NCI-H460 (cell line): ENCODE results near the gene VSTM4. TPM values are rescaled to one million over a fixed set of nuclear protein-coding genes. Genes with fewer than 3 reads are reported as not detected.

Source experiments
- DNase-seq: peaks from one replicate; pipeline ENCODE4 v3.0.0-alpha.2; 2016; ENCODE audit warnings: low read depth; ENCODE audit errors: extremely low read depth
- total RNA-seq: library from RNA; depleted of rRNA; stranded (reverse); fragments of >200 nt; shearing (Covaris generic); gene quantifications from 2 replicates; pipeline ENCODE4 v1.2.3, GENCODE V29; 2014

Gene VSTM4
- total RNA-seq, 1 experiment from 2014 or later: not detected

DNA sequence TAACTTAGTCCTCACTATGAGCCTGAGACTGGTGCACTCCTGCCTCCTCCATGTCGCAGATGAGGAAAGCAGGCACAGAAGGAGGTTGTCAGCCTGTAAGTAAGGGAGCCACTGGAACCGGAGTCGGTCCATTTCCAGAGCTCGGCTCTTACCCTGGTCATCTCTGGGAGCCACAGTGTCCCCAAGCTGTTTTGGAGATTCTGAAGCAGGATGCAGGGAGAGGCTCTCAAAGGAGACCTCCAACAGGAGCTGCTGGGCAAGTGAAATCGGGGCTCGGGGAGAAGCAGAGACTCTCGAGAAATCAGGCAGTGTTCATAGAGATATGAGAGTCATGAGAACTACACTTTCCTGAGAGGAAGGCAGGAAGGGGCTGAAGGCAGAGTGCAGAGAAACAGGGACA is 39.0 kb downstream of the VSTM4 start:
- DNase-seq: no peak

DNA sequence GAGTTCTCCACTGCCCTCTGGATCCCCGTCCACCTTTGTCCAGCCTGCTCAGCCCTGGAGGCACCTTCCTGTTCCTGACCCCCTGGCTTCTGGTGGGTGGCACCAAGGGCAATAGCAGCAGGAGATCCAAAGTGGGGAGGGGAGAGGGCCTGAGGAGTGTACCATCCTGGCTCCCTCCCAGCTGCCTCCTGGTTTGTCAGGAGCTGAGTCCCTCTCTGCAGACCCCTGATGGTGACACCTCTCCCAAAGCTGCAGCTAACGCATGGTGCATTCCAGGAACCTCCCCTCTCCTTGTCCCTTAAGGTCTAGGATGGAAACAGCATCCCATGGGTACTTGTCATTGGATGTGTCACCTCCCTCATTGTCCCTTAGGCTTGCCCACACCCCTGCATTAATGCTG is 39.6 kb downstream of the VSTM4 start:
- DNase-seq: no peak

DNA sequence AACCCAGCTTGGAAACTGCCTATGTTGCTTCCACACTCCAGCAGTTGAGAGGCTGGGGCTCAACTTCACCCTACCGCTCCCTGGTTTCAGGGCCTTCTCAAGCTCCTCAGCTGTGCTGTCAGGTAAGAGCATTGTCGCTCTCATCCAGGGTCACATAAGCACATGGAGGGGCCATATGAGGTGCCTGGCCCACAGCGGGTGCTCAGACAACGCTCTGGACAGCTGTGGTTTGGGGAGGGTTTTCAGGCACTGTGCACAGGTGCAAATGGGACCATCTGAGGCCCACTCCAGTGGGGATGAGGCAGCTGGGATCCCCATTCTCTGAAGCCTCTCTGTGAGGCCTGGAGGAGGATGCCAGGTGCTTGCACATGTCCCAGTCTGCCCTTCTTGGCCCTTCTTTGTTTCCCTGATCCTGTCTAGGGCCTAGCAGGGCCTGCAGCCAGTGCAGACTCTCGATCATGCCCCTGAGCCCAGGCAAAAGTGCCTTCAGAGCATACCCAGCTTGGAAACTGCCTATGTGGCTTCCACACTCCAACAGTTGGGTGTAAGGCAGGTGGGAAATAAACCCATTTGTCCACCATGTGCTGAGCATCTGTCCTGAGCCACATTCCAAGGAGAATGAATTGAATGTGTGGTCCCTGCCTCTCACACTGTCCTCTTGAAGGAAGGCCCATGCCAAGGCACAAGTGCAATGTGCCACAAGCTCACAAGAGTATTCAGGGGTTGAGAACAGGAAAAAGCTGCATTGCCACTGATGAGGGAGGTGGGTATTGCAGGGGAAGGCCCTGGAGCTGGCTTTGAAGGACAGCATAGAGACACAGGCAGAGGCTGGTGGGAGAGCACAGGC is 40.3 kb downstream of the VSTM4 start:
- DNase-seq: no peak

DNA sequence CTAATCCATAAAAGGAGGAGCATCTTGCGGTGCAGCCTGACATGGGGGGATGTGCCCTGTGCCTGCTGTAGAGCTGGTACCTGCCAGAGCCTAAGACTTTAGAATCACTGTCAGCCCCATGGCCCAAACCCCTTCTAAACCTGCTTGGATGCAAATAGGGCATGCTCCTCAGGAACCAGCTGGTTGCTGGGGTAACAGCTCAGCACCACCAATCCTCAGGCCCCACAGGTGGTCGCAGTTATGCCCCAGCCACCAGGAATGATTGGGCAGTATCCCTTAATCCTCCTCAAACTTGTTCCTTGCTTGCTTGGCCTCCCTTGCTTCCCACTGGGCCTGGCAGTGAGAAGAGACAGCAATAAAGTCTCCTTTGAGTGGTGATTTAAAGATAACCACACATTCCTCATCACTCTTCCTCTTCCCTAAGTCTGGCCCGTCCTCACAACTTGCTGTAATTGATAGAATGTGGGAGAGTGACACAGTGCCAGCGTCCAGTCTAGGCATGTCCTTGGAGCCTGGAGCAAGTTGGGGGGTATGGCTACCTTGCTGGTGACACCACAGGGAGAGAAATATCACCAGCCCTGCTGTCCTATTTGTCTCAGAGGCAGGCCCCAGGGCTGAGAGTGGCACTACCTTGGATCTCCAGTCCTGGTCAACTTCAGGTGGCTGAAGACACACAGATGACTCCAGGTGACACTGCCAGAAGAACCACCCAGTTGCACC is 43.0 kb downstream of the VSTM4 start:
- DNase-seq: no peak

DNA sequence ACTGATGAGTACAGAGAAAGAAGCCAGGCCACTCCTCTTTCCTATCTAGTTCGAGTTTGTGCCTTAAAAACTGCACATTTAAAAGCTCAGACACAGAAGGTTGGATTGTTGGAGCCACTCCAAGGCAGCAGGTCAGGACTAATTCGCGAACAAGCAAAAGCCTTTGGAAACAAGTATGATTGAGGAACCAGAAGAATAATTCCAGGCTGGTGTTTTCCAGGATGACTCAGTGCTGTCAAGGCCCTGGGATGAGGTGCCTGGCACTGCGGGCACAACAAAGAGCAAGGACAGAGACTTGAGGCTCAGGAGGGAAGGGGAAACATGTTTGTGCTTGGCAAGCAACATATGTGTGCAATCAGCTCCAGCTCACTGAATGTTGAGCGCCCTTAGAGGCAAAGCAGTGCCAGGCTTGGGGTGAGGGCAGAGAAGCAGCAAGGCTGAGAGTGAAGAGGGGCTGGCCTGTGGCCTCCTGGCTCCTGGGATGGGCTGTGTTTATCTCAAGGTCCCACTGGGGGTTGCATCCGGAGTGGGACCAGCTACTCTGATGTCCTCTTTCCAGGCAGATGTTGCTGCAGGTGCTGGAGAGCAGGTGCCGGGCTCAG is 44.1 kb downstream of the VSTM4 start:
- DNase-seq: no peak

DNA sequence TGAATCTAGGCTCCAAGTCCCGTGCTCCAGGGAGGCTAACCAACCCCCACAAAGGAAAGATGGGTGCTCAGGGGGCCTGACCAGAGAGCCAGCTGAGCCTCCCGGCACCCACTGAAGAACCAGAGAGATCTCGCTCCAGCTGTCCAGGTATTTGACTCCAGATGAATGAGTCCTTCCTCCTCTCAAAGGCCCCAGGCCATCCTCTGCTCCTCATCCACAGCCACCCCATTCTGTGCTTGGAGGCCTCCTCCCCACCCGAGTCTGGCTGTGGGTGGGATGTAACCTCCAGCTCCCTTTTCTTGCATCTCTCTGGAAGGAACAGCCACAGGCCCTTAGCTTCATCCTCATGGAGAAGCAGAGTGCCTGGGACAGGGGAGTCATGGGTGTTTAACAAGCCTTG is 44.6 kb downstream of the VSTM4 start:
- no peak for DNase-seq

DNA sequence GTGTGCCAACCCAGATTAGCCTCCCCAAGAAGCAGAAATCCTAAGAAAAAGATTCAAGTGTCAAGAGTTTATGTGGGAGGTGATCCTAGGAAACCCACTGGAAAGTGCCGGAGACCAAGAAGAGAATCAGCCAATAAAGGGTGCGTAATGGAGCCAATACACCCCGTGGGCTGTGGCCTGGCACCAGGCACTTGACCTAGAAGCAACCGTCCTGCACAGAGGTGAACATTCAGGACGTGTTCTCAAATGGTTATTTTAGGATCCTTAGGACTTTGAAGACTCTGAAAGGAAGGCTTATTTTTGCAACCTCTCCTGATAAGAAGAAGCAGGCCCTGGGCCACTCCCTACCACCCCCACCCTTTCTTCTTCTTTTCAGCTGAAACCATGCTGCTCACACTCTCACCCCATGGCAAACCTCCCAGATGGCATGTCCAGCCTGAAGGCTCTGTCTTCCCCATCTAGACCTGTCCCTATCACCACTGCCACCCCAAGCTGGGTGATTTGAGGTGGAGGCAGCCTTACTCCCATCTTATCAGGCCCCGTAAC is 46.6 kb downstream of the VSTM4 start:
- no peak for DNase-seq

DNA sequence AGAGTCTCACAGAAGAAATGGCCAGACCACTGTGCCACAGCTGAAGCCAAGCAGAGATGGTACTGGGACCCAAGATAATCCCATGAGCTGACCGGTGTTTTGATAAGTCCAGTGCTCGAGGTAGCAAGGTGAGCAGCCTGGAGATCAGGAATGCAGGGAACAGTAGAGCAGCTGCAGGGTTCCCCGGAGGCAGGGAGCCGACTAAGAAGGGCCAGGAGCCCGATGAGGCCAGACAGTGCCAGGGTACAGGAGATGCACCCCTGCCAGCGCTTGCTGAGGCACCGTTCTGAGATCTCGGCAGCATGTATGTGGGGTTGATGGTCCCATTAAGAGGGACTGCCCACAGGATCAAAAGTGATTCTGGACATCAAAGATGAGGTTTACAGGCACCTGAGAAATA is 47.1 kb downstream of the VSTM4 start:
- no peak for DNase-seq

DNA sequence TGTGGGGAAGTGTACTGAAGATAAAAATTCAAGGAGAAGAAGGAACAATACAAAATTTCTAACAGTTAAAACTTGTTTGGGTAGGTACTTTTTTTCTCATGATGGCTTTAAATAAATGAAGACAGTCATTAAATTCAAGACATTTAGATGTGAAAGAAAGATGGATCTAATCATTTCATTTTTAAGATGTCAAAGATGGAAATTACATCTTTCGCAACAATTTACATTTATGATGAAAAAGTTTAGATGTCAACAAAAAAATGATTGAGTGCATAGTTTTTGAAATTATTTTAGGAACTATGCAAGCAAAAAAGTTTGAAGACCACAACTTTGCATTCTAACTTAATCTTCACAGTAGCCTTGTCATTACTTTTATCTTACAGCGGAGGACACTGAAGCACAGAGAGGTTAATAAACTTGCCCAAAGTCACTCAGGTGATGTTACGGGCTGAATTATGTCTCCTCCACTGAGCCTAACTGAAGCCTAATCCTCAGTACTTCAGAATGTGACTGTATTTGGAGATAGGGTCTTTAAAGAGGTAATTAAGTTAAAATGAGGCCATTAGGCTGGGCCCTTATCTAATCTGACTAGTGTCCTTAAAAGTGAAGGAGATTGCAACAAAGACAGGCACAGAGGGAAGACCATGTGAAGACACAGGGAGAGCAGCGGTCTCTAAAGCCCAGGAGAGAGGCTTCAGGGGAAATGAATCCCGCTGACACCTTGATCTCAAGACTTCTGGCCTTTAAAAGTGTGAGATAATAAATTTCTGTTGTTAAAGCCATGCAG is 48.2 kb downstream of the VSTM4 start:
- no peak for DNase-seq

DNA sequence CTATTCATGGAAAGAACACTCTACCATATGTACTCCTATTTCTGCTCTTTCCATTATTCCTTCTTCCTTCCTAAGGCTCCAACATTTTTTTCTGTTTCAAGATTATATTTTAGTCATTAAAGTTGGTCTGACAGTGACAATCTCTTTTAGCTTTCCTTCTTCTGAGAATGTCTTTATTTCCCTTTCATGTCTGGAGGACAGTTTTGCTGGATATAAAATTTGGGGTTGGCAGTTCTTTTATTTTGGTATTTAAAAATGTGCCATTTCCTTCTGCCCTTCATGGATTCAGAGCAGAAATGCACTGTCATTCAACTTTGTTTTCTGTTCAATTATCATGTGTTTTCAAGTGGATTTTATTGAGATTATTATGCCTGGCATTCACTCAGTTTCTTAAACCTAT is 53.1 kb downstream of the VSTM4 start:
- DNase-seq: no peak

DNA sequence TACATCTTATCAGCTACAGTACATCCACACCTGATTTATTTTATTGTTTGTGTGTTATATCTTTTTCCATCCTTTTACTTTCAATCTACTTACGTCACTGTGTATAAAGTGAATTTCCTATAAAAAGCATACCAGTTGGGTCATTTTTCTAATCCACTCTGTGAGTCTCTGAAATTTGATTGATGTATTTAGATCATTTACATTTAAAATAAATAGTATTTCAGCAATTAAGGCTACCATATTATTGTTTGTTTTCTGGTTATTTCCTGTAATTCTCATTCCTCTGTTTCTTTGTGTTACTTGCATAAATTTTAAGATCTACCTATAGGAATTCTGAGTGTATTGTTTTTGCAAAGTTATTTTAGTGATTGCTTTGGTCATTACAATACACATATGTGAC is 53.7 kb downstream of the VSTM4 start:
- DNase-seq: no peak

DNA sequence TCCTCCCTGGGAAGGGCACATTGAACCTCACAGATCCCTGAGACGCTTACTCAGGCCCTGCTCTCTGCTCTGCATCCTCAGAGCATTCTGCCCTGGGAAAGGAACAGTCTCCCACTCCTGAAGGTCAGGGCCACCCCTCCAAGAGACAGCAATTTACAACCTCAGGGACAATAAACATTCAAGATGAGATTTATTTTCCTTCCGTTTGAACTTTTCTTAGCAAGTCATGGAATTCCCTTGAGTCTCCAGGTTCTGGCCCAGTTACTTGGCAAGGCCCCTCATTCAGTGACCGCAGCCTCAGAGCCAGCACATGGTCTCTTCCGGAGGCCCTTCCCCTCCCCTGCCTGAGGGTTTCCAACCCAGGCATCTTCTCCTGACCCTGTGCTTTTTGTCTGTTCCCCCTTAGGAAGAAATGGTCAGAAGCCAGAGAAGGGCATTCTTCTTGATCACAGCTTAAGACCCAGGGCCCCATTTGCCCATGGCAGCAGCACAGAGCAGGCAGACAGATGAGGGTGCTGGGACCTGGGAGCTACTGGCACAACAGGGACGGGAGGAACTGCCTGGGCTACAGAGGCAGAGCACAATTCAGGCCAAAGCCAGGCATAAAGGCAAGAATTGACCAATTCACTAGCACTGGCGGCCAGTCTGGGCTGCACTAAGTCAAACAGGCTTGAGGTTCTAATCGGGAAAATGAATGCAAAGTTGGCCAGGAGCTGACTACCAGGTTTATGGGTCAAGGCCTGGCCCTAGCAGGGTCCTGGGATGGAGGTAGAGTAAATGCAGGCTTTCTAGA is 56.7 kb downstream of the VSTM4 start:
- no peak for DNase-seq

DNA sequence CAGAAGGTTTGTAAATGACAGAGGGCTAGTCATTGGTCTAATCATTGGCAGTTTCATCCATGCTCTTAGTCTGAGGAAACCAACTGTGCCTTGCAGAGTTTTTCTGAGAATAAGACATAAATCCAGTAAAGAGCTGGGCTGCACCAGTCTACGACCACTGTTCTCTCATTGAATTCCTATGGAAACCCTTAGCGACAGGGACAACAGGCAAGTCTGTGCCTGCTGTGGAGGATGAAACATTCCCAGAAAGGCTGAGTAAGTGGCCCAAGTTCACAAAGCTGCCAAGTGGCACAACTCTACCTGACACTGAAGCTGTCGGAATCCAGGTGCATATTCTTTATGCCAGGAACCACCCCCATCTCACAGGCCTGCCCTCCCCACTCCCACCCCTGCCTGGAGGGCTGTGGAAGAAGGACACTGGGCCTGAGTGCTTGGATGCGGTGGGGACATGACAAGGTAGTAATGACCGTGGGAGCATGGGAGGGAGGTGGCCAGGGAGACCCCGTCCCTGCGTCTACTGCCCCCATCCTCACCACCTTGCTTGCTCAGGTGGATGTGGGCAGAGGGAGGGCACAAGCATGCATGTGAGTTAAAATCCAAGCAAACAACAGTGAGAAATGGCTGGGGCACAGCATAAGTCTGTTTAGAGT is 58.0 kb downstream of the VSTM4 start:
- no peak for DNase-seq

DNA sequence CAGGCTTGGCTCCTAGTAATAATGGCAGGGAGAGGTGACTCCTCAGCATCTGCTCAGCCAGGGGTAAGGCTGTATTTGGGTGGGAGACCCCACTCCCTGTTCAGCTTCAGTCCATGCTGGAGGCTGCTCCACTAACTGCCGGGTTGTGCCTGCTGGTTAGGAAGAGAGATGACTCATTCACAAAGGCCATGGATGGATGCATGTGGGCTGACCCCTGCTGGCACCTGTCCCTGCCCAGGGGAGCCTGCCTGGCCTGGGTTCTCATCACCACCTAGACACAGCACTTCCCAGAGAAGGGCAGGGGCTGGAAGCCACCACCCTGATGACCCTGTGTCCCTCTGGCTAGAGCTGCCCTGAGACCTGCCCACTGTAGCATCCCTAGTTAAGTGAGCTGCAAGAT is 59.0 kb downstream of the VSTM4 start:
- DNase-seq: no peak

DNA sequence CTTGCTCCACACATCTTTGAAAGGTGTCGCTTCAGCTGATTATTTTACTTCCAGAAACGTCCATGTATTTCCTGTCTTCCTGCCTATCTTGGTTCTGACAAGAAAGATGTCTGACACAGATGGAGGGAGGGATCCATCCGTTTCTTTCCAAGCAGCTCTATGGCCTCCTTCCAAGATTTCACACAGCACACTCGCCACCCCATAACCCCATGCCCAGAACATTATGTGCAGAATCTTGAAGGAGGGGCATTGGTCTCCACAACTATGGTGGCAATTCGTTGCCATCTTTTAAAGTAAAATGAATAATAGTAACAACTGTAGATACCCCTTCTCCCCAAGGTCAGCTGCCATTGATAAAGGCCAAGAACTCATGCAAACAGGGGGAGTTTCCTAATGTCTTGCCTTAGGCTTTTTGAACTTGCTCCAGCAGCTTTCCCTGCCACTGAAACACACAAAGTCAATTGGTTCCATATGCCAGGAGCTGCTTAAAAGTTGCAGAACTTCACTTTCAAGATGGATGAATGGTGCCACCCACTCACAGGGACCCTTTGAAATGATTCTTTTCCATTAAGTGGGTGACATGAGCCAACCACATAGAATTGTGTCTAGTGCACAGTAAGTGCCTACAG is 60.0 kb downstream of the VSTM4 start:
- DNase-seq: no peak

DNA sequence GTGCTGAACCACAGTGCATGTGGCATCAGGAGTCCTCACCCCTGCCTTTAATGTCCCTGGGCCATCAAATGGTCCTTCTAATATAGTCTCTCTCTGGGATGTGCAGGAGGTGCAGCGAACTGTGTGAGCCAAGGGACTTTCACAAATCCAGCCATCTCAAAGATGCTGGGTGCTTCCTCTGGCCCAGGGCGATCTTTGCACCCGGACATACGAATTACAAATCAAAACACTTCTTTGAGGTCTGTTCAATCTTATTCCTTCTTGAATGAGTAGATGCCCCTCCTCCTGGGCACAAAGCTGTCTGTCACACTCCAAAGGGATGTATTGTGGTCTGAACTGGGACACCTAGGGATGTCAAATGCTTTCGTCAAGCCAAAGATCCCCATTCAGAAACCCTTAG is 60.6 kb downstream of the VSTM4 start:
- DNase-seq: no peak

DNA sequence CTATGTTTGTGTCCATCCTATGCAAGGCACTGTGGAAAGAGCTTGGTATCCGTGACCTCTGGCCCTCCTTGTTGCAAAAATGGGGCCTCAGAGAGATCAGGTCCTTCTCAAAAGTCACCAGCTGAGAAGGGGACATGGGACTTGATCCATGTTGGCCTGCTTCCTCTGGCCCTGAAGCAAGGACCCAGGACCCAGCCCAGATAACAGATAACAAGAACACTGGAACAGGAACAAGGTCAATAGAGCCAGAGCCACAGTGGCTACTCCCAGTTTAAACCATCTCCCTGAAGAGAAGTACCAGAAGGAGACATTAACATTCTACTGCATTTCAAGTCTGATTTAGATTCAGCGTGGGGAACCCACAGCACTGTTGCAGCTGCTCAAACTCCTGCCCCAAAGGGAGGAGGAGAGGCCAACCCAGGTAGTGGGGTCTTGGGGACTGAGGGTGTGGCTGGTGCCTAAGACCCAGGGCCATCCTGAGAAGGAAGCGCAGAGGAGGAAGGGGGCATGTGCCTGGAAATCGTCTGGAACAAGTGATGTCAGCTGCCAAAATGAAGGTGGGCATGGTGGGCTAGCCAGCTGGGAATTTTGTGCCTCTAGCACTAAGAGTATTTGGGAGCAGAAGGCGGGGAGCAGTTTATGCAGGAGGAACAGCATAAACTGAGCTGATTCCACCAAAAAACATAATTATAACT is 61.2 kb downstream of the VSTM4 start:
- no peak for DNase-seq
